Kidney epithelial cell (primary cell): ENCODE measurements around the gene MZF1. TPM values are rescaled to one million over a fixed set of nuclear protein-coding genes. Genes with fewer than 3 reads are reported as not detected.
A peak's percentile ranks its signal among the peaks of the same experiment; 100 is the strongest.

ENCODE experiments used
- DNase-seq: peaks from one replicate; pipeline ENCODE4 v3.0.0-alpha.2; 2010; ENCODE audit warnings: low read depth
- H3K27me3 ChIP-seq: 2 replicates; pipeline ENCODE4 v1.6.0; 2011; ENCODE audit warnings: low read length; ENCODE audit not compliant: control insufficient read depth, insufficient read depth
- H3K36me3 ChIP-seq: 2 replicates; pipeline ENCODE4 v1.5.1; 2011; ENCODE audit warnings: low read length; ENCODE audit not compliant: control insufficient read depth, insufficient read depth
- H3K4me3 ChIP-seq: 2 replicates; pipeline ENCODE4 v1.5.1; 2011; ENCODE audit warnings: low read depth, mild to moderate bottlenecking, control low read depth, low read length
- total RNA-seq: library from RNA; depleted of rRNA; stranded (reverse); fragments of >200 nt; gene quantifications from 2 replicates; pipeline ENCODE4 v1.2.3, GENCODE V29; 2015
- TF ChIP-seq, protein P1 (sequence below): IDR thresholded peaks from 2 replicates; pipeline ENCODE4 v1.5.1; 2011; ENCODE audit warnings: mild to moderate bottlenecking, moderate library complexity, low read length, control low read depth, inconsistent platforms; ENCODE audit not compliant: insufficient read depth, poor library complexity, severe bottlenecking

MZF1 gene
- total RNA-seq, 1 donor from 2014 or later: 14.6 TPM

DNA sequence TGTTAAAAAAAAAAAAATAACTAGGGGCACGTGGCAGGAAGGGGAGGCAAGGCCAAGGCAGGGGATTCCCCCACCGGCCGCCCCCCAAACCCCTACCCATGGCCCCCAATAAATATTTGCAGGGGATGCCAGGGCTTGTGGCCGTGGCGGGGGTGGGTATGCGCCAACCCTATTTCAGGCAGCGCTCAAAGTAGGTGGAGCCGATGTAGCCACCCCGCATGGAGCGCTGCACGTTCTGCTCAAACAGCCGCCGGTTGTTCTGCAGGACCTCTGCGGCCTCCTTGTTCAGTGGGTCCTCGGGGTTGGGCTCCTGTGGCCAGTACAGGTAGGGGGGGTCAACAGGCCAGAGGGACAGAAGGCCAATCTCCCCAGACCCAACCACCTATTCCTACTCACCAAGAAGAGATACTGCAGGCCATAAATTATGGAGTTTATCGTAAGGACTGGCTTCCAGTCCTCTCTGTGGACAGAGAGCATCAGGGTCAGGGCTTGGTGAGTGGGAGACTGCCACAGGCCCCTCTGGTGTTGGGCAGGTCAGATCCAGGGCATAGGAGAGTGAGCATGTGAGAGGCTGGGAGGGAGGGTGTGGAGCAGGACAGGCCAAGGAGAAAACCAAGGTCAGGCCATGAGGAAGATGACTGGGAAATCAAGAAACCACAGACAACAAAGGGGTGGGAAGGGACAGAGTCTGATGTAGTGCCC, 17.1 kb downstream of the MZF1 start:
- H3K27me3 ChIP-seq: no peaks in the 10 kb centered on the region
- peaks cover 2% of the 10 kb centered on the region for H3K36me3 ChIP-seq
- no peak for DNase-seq
- TF ChIP-seq, protein P1, sequence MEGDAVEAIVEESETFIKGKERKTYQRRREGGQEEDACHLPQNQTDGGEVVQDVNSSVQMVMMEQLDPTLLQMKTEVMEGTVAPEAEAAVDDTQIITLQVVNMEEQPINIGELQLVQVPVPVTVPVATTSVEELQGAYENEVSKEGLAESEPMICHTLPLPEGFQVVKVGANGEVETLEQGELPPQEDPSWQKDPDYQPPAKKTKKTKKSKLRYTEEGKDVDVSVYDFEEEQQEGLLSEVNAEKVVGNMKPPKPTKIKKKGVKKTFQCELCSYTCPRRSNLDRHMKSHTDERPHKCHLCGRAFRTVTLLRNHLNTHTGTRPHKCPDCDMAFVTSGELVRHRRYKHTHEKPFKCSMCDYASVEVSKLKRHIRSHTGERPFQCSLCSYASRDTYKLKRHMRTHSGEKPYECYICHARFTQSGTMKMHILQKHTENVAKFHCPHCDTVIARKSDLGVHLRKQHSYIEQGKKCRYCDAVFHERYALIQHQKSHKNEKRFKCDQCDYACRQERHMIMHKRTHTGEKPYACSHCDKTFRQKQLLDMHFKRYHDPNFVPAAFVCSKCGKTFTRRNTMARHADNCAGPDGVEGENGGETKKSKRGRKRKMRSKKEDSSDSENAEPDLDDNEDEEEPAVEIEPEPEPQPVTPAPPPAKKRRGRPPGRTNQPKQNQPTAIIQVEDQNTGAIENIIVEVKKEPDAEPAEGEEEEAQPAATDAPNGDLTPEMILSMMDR: no peak
- H3K4me3 ChIP-seq: no peak overlapping the region

DNA sequence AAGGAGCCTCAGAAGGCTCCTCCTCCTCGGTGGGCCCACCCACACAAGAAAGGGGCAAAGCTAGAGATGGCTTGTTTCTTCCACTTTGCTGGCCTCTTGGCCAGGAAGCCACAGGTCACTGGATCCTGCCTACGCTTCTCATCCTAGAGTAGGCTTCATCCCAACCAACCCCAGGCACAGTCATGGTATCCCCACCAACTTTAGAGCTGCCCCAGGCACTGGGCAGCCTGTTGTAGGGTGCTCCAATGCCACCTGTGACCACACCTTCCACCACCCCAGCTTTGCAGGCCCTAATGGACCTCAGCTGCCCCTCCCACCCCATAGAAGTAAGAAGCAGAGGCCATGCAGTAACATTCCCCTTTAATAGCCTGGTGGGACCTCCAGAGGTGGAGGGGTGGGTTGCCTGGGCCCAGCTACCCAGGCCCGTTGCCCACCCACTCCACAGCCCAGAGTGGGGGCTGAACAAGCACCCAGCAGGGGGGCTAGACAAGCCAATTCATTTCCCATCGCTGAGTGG, 17.7 kb downstream of the MZF1 start:
- H3K36me3 ChIP-seq: peaks cover 3% of the 10 kb centered on the region
- TF ChIP-seq, protein P1: no peak
- peak overlapping the region; percentile 71 for H3K4me3 ChIP-seq
- no peak for DNase-seq
- H3K27me3 ChIP-seq: no peaks in the 10 kb centered on the region

DNA sequence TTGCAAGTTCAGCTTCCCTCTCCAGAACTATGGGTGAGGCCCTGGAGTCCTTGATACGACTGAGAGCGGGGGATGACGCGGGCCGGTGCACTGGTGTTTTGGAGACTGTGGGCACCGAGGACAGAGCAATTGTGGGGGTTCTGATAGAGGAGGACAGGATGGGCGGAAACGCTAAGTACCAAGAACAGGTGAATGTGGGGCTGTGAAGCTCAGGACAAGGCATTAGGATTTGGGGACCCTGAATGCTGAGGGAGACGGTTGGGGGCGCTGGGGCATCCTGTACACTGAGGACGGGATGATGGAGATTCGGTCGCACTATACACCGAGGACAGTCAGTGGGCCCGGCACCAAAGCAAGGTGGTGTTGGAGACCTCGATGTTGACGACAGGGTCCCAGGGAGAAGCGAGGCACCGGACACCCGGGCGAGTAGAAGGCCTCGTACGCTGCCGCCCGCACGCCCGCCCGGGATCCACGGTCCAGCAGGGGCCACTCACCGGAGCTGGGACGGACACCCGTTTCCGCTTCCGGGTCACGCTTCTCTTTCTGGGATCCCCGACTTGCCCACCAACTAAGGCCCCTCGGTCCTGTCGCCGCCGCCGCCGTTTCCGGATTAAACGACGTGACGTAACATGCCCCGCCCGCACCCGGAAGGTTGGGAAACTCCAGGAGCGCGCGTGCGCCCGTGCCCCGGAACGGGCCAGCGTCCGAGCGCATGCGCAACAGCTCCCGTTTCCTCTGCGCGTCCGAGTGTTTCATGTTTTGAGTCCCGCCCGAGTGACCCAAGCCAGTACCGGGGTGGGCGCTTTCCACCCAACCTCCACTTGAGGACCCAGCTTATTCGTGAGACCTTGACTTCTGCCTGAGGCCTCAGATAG, 18.4 kb downstream of the MZF1 start, which contains the start of gene CHMP2A:
Gene CHMP2A, minus strand, starts transcription at position 612 of the 875 bp plus-strand sequence. CDS start 893 bp downstream, outside the sequence.
- Histone ChIP-seq H3K36me3 (peaks cover 6% of the 10 kb centered on the region), H3K4me3 (peak within 1 kb of the TSS; percentile 71), H3K27me3 (no peaks in the 10 kb centered on the region)
- TF ChIP-seq, protein P1: no peak
- peak; percentile 71 for DNase-seq

DNA sequence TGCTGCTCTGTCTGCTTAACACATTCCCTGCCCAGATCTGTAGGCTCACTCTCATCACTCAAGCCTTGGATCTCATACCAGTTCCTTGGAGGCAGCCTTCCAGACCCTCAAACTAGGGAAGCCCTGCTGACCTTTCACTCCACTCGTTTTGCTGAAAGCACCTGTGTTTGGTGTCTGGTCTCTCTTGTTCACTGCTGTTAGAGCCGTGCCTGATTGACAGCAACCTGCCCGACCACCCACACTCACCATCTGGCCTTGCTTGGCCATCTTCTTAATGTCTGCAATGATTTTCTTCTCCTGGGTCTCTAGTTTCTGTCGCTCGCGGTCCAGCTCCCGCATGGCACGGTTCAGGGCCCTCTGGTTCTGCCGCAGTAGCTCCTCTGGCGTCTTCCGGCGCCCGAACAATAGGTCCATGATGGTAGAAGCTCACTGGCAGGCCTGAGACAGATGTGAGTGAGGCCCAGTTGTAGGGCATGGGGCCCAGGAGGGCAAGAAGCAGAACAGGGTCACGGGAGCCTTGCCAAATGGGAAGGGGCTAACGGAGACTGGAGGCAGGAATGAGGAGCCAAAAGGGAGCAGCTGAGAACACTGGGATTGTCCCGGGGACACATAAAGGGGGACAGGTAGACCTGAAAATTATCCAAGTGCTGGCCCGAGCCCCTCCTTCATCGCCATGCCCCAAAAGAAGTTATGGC, 19.2 kb downstream of the MZF1 start:
- TF ChIP-seq, protein P1: no peak
- no peak for DNase-seq
- Histone ChIP-seq H3K36me3 (peaks cover 8% of the 10 kb centered on the region), H3K4me3 (peak overlapping the region; percentile 71), H3K27me3 (no peaks in the 10 kb centered on the region)

DNA sequence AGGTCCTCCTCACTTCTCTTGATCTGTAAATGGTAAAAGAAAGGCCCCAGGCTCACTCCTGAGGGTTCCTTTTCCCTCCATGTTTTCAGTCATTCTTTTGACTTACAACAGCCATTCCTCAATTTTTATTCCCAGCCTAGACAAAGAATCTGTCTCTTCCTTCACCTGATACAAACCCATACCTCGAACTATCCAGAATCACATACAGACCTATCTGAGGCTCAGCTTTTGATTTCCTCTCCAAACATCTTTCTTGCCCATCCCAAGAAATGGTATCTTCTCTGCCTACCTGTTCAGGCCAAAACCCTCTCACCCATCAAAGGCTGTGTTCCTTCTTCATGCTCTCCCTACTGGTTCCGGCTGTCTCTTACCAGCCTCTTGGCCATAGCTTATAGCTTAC, 20.5 kb downstream of the MZF1 start:
- TF ChIP-seq, protein P1: no peak
- no peaks in the 10 kb centered on the region for H3K27me3 ChIP-seq
- no peak overlapping the region for H3K4me3 ChIP-seq
- no peak for DNase-seq
- H3K36me3 ChIP-seq: peaks cover 15% of the 10 kb centered on the region
